Renal pelvis (tissue), 4 donors: ENCODE measurements around the gene STARD10. TPM values are rescaled to one million over a fixed set of nuclear protein-coding genes. Genes with fewer than 3 reads are reported as not detected.
"Not testable (repeated sequence)": the region's sequence is repeated elsewhere in the genome, so short reads cannot be mapped to it uniquely, and the experiment has no call there.

ENCODE experiments used
- DNase-seq: peaks from one replicate; pipeline ENCODE4 v3.0.0-alpha.2; 2013
- polyA plus RNA-seq, 3 donors: library from polyadenylated mRNA; unstranded; fragments of 120-200 nt; gene quantifications; one replicate each; pipeline ENCODE4 v1.2.1, GENCODE V29; 2013; ENCODE audit not compliant: insufficient read length in 3 of 3

STARD10 gene
- polyA plus RNA-seq, 3 donors = 69.0 to 78.2 (median 77.4) TPM

DNA sequence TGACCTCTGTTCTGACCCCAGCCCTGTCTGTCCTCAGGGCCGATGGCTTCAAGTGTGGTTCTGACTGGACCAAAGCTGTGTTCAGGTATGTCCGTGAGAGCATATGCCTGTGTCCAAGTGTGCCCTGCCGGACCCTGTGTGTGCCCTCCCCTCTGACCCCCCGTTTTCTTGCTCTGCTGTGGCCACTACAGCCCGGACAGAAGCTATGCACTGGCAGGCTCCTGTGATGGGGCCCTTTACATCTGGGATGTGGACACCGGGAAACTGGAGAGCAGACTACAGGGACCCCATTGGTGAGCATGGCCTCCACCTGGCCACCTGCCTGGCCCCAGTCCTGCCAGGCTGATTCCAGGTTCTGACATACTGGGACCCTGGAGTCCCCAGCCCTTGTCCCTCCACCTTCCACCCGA is 34.9 kb upstream of the STARD10 start:
- no peak for DNase-seq

DNA sequence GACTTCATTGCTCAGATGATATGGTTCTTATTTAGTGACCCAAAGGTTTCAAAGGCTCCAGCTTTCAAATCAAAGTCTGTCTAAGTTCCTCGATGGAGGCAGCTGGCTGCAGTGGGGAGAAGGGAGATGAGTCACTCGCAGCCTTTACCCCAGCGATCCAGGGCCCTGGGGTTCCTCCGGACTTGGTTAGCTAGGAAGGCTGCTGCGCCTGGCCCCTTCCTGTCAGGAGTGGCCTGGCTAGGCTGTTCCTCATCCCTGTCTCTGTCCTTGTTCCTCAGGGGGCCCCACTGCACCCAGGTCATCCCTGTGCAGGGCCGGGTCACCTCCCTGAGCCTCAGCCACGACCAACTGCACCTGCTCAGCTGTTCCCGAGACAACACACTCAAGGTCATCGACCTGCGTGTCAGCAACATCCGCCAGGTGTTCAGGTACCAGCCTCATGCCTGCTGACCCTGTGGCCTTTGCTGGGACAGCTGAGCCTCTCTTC is 34.3 kb upstream of the STARD10 start:
- no peak for DNase-seq

DNA sequence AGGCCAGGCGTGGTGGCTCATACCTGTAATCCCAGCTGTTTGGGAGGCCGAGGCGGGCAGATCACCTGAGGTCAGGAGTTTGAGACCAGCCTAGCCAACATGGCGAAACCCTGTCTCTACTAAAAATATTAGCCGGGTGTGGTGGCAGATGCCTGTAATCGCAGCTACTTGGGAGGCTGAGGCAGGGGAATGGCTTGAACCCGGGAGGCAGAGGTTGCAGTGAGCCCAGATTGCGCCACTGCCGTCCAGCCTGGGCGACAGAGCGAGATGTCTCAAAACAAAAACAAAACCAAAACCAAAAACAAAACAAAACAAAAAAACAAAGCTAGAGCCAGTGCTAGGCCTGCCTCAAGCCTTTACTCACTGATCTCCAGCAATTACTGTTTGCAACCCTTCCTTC is 33.8 kb upstream of the STARD10 start:
- DNase-seq = not testable (repeated sequence)

DNA sequence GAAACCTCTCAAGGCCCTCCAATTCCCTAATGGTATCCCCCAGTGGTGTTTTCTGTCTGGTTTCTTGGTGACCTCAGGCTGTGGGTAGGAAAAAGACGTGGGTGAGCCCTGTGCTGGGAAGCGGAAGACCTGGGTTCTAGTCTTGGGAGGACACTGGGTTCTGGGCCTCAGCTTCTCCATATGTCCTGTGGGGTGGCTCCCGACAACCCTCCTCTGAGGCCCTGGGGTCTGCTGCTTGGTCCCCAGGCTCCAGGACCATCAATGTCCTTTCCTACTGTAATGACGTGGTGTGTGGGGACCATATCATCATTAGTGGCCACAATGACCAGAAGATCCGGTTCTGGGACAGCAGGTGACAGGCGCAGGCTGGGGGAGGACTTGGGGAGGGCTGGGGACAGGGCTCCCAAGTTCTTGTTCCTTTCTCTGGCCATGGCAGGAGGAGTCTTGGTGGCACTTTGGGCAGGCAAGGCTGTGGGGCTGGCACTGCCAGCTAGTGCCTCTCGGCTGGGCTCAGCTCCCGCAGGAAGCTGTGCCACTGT is 33.2 kb upstream of the STARD10 start:
- DNase-seq = no peak

DNA sequence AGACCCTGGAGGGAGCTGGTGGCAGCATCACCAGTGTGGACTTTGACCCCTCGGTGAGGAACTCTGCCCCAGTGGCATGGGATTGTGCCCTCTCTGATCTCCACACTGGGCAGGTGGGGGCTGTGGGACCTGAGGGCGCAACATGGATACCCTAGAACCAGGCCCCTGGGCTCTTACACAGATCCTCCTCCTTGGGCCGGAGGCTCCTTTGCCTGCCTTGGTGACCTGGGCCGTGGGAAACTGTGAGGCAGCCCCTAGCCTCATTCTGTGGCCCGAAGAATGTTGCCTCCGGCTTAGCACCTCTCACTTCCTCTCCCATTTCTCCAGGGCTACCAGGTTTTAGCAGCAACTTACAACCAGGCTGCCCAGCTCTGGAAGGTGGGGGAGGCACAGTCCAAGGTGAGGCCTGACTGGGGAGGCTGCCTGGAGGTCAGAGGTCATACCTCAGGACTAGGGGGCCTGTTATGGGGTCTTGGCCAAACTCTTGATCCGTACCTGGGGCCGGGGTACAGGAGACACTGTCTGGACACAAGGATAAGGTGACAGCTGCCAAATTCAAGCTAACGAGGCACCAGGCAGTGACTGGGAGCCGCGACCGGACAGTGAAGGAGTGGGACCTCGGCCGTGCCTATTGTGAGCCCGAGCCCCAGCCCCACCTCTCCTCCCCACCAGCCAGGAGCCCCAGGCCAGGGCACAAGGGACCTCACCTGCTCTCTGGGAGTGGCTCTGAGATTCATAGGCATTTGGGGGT is 32.5 kb upstream of the STARD10 start:
- DNase-seq = no peak

DNA sequence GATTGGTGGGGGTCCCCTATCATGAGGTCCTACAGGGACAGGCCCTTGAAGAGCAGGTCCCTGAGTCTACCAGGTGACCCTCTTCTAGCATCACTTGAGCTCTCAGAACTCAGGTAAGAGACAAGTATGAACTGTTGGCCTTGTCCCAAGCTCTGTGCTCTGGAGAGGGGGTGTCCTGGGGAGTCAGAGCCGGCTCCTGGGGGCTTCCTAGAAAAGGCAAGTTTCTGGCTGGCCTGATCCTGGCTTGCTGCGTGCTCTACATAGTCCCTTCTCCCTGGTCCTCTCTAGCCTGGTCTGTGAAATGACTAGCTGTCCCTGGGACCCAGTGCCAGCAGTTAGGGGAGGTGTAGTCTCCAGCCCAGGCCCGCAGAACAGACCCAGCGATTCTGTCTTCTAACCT is 31.8 kb upstream of the STARD10 start:
- no peak for DNase-seq

DNA sequence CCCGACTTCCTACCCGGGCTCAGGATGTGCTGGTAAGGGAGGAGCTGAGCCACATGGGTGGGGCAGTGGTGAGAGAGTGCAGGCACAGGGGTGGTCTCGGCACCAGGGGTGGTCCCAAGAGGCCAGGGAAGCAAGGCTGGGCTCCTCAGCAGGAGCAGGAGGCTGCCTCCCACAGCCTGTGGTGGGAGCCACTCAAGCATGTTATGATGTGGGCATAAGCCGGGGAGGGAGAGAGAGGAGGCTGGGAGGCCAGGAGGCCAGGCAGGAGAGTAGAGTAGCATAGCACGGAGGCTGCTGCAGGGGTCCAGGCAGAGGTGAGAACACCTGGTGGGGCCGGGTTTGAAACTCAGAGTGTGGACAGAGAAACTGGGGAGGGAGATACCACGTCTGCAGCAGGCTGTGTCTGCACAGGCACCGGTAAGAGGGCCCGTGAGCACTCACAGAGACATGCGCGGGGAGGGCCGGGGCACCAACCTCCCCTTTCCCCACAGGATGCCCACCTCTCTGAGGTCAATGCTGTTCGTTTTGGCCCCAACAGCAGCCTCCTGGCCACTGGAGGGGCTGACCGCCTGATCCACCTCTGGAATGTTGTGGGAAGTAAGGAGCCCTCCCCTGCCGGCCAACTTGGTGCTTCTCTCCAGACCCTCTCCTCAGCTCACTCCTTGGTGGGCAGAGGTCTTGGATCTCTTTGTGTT is 31.1 kb upstream of the STARD10 start:
- DNase-seq = no peak

DNA sequence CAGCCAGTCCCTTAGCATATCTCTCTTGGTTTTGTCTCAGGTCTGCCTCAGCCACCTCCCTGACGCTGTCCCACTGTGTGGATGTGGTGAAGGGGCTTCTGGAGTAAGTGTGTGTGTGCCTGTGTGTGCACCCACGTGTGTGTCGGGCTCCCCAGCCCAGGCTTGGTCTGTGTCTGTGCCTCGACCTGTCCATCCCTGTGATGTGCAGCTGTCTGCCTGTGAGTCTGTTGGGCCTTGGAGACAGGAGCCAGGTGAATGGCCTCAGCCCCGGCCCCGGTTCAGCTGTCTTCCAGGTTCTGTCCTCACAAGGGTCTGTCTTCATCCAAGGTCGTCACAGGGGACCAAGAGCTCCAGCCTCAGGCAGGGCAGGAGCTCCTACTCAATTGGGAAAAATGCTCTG is 30.2 kb upstream of the STARD10 start:
- DNase-seq = no peak

DNA sequence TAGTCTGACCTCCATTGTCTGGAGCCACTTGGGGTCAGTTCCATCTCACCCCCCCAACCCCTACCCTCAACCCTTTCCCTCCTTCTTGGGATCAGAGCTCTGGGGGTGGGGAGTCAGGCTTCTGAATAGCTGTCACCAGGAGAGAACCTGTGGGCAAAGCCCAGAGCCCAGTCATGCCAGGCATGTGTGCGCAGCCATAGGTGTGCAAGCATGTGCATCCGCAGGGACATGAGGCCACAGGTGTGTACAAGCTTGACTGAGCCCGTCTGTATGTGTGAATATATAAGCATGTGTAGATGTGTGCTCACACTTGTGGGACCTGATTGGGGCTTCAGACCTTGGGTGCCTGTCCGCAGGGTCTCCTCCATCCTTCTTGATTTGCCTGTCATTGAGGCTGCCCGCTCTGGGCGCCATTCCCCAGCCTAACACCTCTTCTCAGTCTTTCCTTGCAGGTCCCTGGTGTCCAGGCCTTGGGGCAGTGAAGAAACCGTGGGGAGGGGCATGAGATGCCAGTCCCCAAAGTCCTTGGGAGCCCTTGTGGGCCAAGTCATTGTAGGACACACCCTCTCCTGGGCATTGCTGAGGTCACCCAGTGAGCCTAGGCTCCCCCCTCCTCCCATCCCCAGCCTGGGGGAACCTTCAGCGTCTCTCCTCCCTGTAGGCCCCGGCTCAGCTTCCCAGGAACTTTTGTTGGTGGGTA is 29.4 kb upstream of the STARD10 start:
- no peak for DNase-seq

DNA sequence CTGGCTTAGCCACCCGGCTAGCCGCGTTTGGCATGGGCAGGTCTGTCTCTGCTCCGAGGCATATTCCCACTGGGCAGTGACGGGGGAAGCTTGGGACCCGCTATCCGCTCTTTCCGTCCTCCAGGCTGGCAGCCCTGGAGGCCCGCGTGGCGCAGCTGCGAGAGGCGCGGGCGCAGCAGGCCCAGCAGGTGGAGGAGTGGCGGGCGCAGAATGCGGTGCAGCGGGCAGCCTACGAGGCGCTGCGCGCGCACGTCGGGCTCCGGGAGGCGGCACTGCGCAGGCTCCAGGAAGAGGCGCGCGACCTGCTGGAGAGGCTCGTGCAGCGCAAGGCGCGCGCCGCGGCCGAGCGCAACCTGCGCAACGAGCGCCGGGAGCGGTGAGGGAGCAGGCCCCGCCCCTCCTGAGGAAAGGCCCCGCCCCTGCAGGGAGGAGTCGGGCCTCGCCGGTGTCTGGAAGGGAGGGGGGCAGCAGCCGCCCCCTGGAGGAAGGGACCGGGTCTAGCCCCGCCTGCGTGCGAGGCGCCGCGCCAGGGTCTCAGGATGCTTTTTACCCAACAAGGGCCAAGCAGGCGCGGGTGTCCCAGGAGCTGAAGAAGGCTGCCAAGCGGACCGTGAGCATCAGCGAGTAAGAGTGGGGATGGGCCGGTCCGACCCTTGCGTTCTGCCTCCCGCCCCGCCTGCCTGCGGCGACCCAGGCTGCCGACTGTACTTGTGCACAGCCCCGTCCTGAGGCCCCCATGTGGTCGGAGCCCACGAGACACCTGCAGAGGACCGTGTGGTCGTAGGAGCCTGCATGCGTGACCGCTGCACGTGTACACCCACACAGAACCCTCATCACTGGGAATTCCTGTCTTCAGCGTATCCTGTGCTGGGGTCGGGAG is 28.3 kb upstream of the STARD10 start:
- DNase-seq = peak; percentile 90

DNA sequence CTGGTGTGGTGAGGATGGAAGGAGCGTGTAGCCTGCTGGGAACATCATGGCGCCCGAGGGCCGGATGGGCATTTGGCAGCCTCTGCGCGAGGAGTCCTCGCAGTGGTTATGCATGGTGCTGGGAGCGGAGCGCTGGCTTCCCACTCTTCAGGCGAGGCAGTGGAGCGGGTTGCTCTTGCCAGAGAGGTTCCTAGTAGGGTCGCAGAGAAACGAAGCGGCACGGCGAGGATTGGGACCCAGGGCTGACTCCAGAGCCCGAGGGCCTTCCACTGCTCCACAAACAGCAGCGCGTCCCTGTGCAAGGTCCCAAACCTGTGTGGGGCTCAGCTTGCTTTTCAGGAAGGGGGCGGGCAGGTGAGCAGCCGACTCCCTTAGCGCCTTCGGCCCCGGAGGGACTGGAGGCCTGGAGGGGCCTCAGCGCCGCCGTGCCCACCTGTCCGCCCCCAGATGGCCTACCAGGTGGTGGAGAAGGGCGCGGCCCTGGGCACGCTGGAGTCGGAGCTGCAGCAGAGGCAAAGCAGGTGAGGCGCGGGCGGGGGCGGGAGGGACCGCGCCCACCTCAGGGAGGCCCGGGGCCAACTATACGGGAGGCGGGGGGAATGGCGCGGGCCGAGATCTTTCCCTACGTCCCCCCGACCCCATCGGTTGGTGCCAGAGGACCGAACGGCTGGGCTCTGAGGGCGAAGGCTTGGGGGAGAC is 27.5 kb upstream of the STARD10 start:
- DNase-seq = no peak

DNA sequence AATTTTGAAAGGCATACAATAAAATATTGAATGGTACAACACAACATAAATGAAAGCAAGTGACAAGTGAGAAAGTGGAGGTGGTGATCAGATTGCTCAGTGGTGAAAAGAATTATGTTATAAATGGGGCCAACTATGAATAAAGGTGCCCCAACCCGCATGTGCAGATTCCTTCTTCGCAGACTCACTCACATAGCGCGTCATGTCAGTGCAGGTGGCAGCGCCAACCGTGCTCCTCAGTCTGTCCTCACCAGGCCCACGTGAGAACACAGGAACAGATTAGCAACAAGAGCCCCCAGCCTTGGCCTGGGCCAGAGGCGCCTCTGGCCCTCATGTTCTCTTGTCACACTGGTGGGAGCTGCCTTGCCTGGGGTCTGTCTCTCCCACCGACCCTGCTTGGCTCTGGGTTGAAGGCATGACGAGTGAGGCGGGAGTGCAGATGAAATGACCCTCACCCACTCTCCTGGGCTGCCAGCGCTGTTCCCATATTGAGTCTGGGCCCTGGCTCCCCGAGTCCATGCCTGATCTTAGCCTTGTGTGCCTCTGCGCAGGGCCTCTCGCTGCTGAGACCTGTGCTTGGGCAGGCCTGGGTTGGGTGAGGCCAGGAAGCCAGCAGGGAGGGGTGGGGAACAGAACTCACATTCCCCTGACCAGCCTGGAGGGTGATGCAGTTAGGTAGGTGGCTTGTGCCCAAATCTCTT is 26.7 kb upstream of the STARD10 start:
- no peak for DNase-seq

DNA sequence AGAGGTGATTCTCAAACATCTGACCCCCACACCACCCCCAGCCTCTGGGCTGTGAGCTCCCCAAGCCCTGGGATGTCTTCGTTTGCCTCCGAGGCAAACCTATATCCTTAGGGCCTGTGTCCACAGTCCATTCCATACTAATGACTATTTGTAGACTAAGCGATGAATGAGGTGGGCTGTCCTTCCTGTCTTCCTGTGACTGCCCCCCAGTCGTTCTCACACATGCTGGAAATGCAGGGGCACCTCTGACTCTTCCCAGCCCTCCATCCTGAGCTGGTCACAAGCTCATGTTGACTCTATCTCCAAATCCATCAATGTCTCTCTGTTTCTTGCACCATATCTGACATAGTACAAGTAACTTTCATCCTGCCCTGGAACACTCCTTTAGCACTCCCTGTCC is 25.1 kb upstream of the STARD10 start:
- DNase-seq = no peak

DNA sequence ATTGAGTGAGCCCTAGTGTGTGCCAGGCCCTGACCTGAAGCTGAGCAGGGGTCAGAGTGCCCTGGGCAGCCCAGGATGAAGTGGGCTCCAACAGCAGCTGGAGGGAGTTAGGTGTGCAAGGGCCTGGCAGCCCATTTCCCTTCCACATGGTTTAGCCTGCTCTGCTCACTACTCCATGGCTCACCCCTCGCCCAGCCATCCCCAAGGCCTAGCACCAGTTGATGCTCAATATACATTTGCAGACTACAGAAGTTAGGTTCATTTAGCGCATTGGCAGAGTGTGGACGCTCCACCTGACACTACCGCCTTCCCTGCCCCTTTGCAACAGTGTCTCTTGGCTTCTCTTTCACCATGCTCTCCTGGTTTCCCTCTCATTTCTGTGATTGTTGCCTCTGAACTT is 24.1 kb upstream of the STARD10 start:
- DNase-seq = no peak

DNA sequence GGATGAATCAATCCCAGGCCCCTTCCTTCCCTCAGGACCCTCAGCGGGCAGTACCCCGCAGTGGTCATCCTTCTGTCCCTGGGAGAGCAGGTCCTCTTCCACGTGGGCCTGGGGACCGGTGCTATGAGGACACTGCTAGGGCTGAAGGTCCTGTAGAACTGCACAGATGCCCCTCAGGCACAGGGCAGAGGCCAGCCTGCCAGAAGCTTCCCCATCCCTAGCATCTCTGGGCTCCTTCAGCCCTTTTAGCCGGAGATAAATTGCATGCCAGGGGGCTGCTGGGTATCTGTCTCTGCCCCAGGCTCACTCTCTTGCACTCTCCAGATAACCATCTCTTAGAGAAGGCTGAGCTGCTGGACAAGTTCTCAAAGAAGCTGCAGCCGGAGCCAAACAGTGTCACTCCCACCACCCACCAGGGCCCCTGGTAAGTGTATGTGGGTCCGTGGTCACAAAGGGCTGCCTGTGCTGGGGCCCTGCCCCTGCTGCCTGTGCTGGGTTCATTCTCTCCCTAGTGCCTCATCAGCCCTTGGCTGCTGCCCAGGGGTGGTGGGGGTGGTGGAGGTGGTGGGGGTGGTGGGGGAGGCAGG is 22.6 kb upstream of the STARD10 start:
- no peak for DNase-seq

DNA sequence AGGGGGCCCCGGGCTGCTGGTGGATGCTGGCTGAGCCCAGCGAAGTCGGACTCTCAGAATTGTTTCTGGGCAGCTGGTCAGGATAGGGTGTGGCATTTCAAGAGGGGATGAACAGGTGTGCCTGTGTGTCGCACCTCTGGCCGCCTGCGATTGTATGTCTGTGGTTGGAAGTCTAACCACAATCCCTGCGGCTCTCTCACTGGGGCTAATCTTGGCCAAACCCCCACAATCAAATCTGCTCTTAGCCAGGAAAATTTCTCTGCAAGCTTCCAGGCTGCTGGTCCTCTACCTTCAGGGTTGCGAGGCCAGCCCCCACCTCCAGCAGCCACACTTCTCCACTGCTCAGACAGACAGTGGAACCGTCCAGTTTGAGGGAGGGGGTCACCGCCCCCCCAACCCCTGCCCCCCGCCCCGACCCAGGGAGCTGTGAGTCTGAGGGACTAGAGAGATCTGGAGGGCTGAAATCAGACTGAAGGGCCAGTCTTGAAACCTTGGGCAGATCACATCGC is 21.3 kb upstream of the STARD10 start:
- DNase-seq = no peak

DNA sequence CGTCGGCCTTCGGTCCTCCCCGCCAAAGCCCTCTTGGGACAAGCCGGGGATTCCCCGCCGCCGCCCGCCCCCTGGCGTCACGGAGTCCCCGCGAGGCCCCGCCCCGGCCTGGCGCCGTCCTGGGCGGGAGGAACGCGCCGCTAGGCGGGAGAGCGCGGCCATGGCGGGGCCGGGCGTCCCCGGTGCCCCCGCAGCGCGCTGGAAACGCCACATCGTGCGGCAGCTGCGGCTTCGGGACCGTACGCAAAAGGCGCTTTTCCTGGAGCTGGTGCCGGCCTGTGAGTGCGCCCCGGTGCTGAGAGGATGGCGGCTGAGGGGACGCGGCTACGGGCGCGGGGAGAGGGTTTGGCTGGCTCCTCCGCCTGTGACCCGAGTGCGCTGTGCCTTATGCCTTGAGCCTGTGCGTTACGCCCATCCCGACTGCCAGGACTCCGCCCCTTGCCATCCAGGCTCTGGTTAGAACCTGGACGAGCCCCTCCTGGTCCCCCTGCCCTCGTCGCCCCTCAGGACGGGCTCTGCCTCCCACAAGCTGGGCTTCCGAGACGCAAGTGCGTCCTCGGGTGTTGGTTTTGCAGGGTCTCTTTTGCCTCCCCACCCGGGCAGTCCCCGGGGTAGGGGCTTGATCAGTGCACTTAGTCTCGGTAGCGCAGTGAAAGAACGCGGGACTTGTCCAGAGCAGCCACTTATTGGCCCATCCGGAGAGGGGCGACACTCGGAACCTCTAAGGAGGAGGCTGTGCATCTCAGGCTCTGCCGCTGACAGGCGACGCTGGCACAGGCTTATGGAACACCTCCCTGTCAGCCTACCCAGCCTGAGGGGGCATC is 20.7 kb upstream of the STARD10 start, which contains the start of gene ATG16L2:
TSS of gene ATG16L2 (plus strand) at position 126 of the 824 bp plus-strand sequence. CDS start at position 161, 35 bp downstream.
- DNase-seq = peak; percentile 89

DNA sequence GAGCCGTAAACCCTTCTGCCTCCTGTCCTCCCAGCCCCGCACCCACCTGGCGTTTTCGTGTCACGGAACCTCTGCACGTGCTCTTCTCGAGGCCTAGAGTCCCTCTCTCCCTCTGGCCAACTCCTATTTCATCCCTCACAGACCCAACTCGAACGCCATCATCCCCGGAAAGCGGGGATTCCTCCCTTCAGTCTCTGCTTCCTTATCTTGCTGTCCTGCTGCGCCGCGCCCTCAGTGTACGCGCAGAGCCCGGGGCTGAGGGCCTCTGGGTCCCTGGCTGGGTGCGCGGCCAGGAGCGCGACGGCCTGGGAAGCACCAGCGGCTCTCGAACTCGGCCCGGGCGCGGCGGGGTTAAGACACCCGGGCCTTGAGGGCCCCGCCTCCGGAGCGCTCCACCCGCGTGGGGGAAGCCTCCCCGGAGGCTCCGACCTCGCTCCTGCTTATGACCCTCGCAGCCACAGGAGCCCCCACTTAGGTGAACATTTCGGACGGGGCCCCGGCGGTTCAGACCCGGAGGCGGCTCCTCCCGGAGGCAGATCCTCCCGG is 20.0 kb upstream of the STARD10 start:
- peak; percentile 79 for DNase-seq
